Measurements from ENCODE around the gene PTPRG.

The PTPRG gene

GRCh38 chr3:62135741-62136140 is 574.4 kb downstream of the PTPRG start:
- in situ Hi-C loops (cut with HindIII; ENCODE audit: low sequenced_read_pairs): no loop called here
- DNase-seq (ENCODE audit: low read depth): no peak
- no peak for TF ChIP-seq CTCF (IDR thresholded peaks at IDR 0.05; ENCODE audit: low read depth, low read length, missing control alignments)
- H3K4me3 ChIP-seq (ENCODE audit: low read depth, low read length): no peak overlapping the region

- TF ChIP-seq CTCF (IDR thresholded peaks at IDR 0.05; ENCODE audit: low read depth, low read length, missing control alignments): no peak
- H3K4me3 ChIP-seq (ENCODE audit: low read depth, low read length): no peak overlapping the region
- no peak for DNase-seq (ENCODE audit: low read depth)
- in situ Hi-C loops (cut with HindIII; ENCODE audit: low sequenced_read_pairs): no loop called here
Measured at GRCh38 chr3:62139957-62140356, 578.6 kb downstream of the PTPRG start.

- in situ Hi-C loops (cut with HindIII; ENCODE audit: low sequenced_read_pairs): no loop called here
- no peak for TF ChIP-seq CTCF (IDR thresholded peaks at IDR 0.05; ENCODE audit: low read depth, low read length, missing control alignments)
- H3K4me3 ChIP-seq (ENCODE audit: low read depth, low read length): no peak overlapping the region
- no peak for DNase-seq (ENCODE audit: low read depth)
Measured at GRCh38 chr3:62142331-62143085, 581.1 kb downstream of the PTPRG start.

- H3K4me3 ChIP-seq (ENCODE audit: low read depth, low read length): no peak overlapping the region
- DNase-seq (ENCODE audit: low read depth): no peak
- TF ChIP-seq CTCF (IDR thresholded peaks at IDR 0.05; ENCODE audit: low read depth, low read length, missing control alignments): no peak
- in situ Hi-C loops (cut with HindIII; ENCODE audit: low sequenced_read_pairs): no loop called here
Measured at GRCh38 chr3:62143843-62144450, 582.6 kb downstream of the PTPRG start.

GRCh38 chr3:62144482-62144881 is 583.1 kb downstream of the PTPRG start:
- no peak for TF ChIP-seq CTCF (IDR thresholded peaks at IDR 0.05; ENCODE audit: low read depth, low read length, missing control alignments)
- no peak for DNase-seq (ENCODE audit: low read depth)
- H3K4me3 ChIP-seq (ENCODE audit: low read depth, low read length): no peak overlapping the region
- in situ Hi-C loops (cut with HindIII; ENCODE audit: low sequenced_read_pairs): no loop called here

GRCh38 chr3:62145086-62145757 is 583.9 kb downstream of the PTPRG start:
- no peak overlapping the region for H3K4me3 ChIP-seq (ENCODE audit: low read depth, low read length)
- in situ Hi-C loops (cut with HindIII; ENCODE audit: low sequenced_read_pairs): no loop called here
- DNase-seq (ENCODE audit: low read depth): no peak
- no peak for TF ChIP-seq CTCF (IDR thresholded peaks at IDR 0.05; ENCODE audit: low read depth, low read length, missing control alignments)

All from astrocyte of the cerebellum (primary cell).